PC-9 (cell line): ENCODE data around the gene NPBWR2. TPM values are rescaled to one million over a fixed set of nuclear protein-coding genes. Genes with fewer than 3 reads are reported as not detected.
"Not testable (repeated sequence)": the region's sequence is repeated elsewhere in the genome, so short reads cannot be mapped to it uniquely, and the experiment has no call there.

Experiments
- BruUV-seq: library from RNA; stranded (reverse); fragments of 400-500 nt; replicated peaks from 2 replicates; lab custom pipeline; 2021; lab: Mats Ljungman, UMichigan
- CTCF ChIA-PET: fragments of 300-600 bp; sonication (Branson Sonifier 250); formaldehyde crosslinking; loops from one replicate; lab custom pipeline; 2022; ENCODE audit warnings: antibody characterized with exemption; lab: Charles Lee
- POLR2A ChIA-PET: fragments of 300-600 bp; sonication (Branson Sonifier 250); formaldehyde crosslinking; loops from one replicate; lab custom pipeline; 2022; ENCODE audit warnings: antibody characterized with exemption; ENCODE audit not compliant: unreplicated experiment; lab: Charles Lee
- DNase-seq, 2 experiments: peaks; one replicate each; pipeline versions ENCODE4 v3.0.0 to v3.0.0-alpha.2; 2015 to 2022; ENCODE audit warnings: mixed read lengths in 1 of 2
- H2AFZ ChIP-seq: fragments of 200-600 bp; sonication (generic); 2 replicates; pipeline ENCODE4 v1.8.1; 2017; ENCODE audit warnings: antibody characterized with exemption
- H3F3A ChIP-seq: fragments of 200-600 bp; sonication (generic); 2 replicates; pipeline ENCODE4 v1.8.1; 2017; ENCODE audit warnings: antibody characterized with exemption, mild to moderate bottlenecking, low read depth; ENCODE audit not compliant: insufficient read depth
- H3K27ac ChIP-seq: fragments of 200-600 bp; sonication (generic); 2 replicates; pipeline ENCODE4 v1.6.1; 2016; ENCODE audit warnings: mixed run types
- H3K27me3 ChIP-seq: fragments of 200-600 bp; sonication (generic); 2 replicates; pipeline ENCODE4 v1.6.1; 2016; ENCODE audit warnings: low read depth, mixed run types; ENCODE audit not compliant: insufficient read depth
- H3K36me3 ChIP-seq: fragments of 200-600 bp; sonication (generic); 2 replicates; pipeline ENCODE4 v1.6.1; 2016; ENCODE audit warnings: low read depth, mixed run types
- H3K4me1 ChIP-seq: fragments of 200-600 bp; sonication (generic); replicated peaks from 2 replicates; pipeline ENCODE4 v1.6.1; 2016; ENCODE audit warnings: mixed run types; ENCODE audit not compliant: insufficient read depth
- H3K4me2 ChIP-seq: fragments of 200-600 bp; sonication (generic); 2 replicates; pipeline ENCODE4 v1.6.1; 2017; ENCODE audit warnings: mixed run types
- H3K4me3 ChIP-seq: fragments of 200-600 bp; sonication (generic); 2 replicates; pipeline ENCODE4 v1.6.1; 2016; ENCODE audit warnings: mixed run types
- H3K79me2 ChIP-seq: fragments of 200-600 bp; sonication (generic); 2 replicates; pipeline ENCODE4 v1.6.1; 2017; ENCODE audit warnings: low read depth, mixed run types
- H3K9me2 ChIP-seq: fragments of 200-600 bp; sonication (generic); 2 replicates; pipeline ENCODE4 v1.8.1; 2017; ENCODE audit warnings: mild to moderate bottlenecking; ENCODE audit not compliant: insufficient read depth
- H3K9me3 ChIP-seq: fragments of 200-600 bp; sonication (generic); 2 replicates; pipeline ENCODE4 v1.8.1; 2016; ENCODE audit warnings: low read depth; ENCODE audit not compliant: insufficient read depth
- H4K20me1 ChIP-seq: fragments of 200-600 bp; sonication (generic); 2 replicates; pipeline ENCODE4 v1.8.1; 2017; ENCODE audit not compliant: insufficient read depth
- EZH2 ChIP-seq: fragments of 200-600 bp; sonication (generic); IDR thresholded peaks from 2 replicates; pipeline ENCODE4 v1.8.0; 2017; ENCODE audit warnings: antibody characterized with exemption, low read depth
- intact Hi-C: fragments of 100-400 bp; cut with micrococcal nuclease; formaldehyde crosslinking; loops from one replicate; pipeline ENCODE4 v1.10.0; 2022; ENCODE audit not compliant: unreplicated experiment
- total RNA-seq: library from RNA; stranded (reverse); gene quantifications from 2 replicates; pipeline ENCODE4 v1.2.3, GENCODE V29; 2021
- TF ChIP-seq, protein P1 (sequence below): fragments of 200-600 bp; sonication (generic); conservative IDR thresholded peaks from 2 replicates; pipeline ENCODE4 v1.6.1; 2017; ENCODE audit warnings: mixed run types, antibody characterized with exemption, mild to moderate bottlenecking, moderate library complexity

Gene NPBWR2
- total RNA-seq, 1 experiment from 2014 or later: not detected

DNA sequence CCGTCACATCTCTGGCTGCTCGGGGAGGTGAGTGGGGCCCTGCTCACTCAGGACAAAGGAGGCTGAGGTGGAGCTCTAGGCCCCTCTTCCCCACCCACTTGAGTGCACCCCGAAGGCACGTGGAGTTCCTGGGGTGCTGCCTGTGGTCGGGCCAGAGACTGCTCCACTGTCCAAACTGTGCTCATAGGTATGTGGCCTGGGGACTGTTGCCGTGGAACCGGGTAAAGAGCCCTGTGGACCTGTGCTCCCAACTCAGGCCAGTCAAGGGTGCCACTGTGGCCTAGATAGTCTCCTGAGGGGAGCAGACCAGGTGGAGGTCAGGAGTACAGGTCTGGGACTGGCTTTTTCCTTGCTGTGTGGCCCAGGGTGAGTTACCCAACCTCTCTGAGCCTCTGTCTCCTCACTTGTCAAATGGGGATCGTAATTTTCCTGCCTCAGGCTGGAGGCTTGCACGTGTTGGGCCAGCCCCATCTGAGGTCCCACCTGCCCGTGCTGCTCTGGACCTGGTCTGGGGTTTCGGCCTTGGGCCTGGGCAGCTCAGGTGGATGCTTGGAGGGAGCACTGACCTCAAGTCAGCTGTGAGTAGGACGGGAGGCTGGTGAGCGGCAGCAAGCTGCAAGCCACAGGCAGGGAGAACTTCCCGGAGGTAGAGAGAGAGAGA lies 12.4 kb upstream of the NPBWR2 start:
- CTCF ChIA-PET: interaction anchor here (0.5 to 1.8 kb wide), 3 partner anchors 80 to 1147 kb away, joined by 3 to 7 read pairs (median 3); no protein-coding TSS in a partner anchor
- intact Hi-C loops: loop anchor here (1.0 to 5.0 kb wide), 5 partner anchors 38 to 581 kb away; partner anchors contain the start of genes LKAAEAR1, OPRL1 and UCKL1
- no peaks in the 10 kb centered on the region for H3K4me1 ChIP-seq
- H3K4me2 ChIP-seq: no peak overlapping the region
- TF ChIP-seq, protein P1, sequence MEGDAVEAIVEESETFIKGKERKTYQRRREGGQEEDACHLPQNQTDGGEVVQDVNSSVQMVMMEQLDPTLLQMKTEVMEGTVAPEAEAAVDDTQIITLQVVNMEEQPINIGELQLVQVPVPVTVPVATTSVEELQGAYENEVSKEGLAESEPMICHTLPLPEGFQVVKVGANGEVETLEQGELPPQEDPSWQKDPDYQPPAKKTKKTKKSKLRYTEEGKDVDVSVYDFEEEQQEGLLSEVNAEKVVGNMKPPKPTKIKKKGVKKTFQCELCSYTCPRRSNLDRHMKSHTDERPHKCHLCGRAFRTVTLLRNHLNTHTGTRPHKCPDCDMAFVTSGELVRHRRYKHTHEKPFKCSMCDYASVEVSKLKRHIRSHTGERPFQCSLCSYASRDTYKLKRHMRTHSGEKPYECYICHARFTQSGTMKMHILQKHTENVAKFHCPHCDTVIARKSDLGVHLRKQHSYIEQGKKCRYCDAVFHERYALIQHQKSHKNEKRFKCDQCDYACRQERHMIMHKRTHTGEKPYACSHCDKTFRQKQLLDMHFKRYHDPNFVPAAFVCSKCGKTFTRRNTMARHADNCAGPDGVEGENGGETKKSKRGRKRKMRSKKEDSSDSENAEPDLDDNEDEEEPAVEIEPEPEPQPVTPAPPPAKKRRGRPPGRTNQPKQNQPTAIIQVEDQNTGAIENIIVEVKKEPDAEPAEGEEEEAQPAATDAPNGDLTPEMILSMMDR: no peak
- no peaks in the 10 kb centered on the region for H3K79me2 ChIP-seq
- no peaks in the 10 kb centered on the region for H3K9me2 ChIP-seq
- no peaks in the 10 kb centered on the region for H3K36me3 ChIP-seq
- H3K27ac ChIP-seq: no peak overlapping the region
- peak in 1 of 2 experiments; percentile 28 for DNase-seq
- no TSS peak for BruUV-seq
- POLR2A ChIA-PET: no interaction called here
- H2AFZ ChIP-seq: no peak overlapping the region
- peaks cover 6% of the 10 kb centered on the region; the same call in 1 of the 2 replicates for H3F3A ChIP-seq
- no peaks in the 10 kb centered on the region for H4K20me1 ChIP-seq
- H3K27me3 ChIP-seq: peaks cover 55% of the 10 kb centered on the region
- no peak overlapping the region for H3K4me3 ChIP-seq
- H3K9me3 ChIP-seq: no peaks in the 10 kb centered on the region

DNA sequence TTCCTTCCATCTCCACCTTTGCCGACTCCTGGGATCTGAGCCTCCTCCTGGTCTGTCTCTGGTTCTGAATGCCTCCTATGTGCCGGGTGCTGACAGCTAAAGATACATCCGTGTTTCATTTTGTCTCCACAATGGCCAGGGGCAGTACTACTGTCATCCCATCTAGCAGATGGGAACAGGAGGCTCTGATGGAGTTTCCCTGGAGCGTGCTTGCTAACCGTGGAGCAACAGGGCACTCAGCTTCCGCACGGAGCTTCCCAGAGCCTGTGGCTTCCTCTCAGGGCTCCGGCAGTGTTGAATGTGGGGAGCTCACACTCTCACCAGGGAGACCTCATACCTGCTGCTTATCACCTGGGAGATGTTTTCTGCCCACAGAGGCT lies 11.9 kb upstream of the NPBWR2 start:
- intact Hi-C loops: no loop called here

DNA sequence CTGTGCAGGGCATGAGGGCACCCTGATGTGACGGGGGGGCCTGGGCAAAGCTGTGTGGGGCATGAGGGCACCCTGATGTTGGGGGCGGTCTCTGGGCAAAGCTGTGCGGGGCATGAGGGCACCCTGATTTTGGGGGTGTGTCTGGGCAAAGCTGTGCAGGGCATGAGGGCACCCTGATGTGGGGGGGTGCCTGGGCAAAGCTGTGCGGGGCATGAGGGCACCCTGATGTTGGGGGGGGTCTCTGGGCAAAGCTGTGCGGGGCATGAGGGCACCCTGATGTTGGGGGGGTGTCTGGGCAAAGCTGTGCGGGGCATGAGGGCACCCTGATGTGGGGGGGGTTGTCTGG lies 10.0 kb upstream of the NPBWR2 start:
- H3K4me3 ChIP-seq, H3K27ac ChIP-seq, H3K36me3 ChIP-seq, H3K79me2 ChIP-seq, H3F3A ChIP-seq, POLR2A ChIA-PET, H2AFZ ChIP-seq, H3K4me2 ChIP-seq, H3K4me1 ChIP-seq, H4K20me1 ChIP-seq, DNase-seq, BruUV-seq, H3K9me2 ChIP-seq, H3K9me3 ChIP-seq, intact Hi-C loops: not testable (repeated sequence)
- H3K27me3 ChIP-seq: peaks cover 55% of the 10 kb centered on the region
- CTCF ChIA-PET: interaction anchor here (0.6 kb wide), 1 partner anchor 15 kb away, joined by 9 read pairs; no protein-coding TSS in a partner anchor

More for the DNA sequence above, 11.9 kb upstream of the NPBWR2 start:
- no peaks in the 10 kb centered on the region for H3K79me2 ChIP-seq
- BruUV-seq: no TSS peak
- no peaks in the 10 kb centered on the region for H3K36me3 ChIP-seq
- H3K4me1 ChIP-seq: no peaks in the 10 kb centered on the region
- H3K9me2 ChIP-seq: no peaks in the 10 kb centered on the region
- peaks cover 55% of the 10 kb centered on the region for H3K27me3 ChIP-seq
- H3K9me3 ChIP-seq: no peaks in the 10 kb centered on the region
- no peak overlapping the region for H3K4me3 ChIP-seq
- peak in 1 of 2 experiments; percentile 32 for DNase-seq
- H4K20me1 ChIP-seq: no peaks in the 10 kb centered on the region
- no peak for TF ChIP-seq EZH2
- TF ChIP-seq, protein P1: no peak
- peaks cover 6% of the 10 kb centered on the region; the same call in 1 of the 2 replicates for H3F3A ChIP-seq
- H3K4me2 ChIP-seq: no peak overlapping the region
- no peak overlapping the region for H3K27ac ChIP-seq
- POLR2A ChIA-PET: interaction anchor here (0.7 kb wide), 1 partner anchor 56 kb away, joined by 14 read pairs; the partner anchor contains the start of gene TCEA2
- no peak overlapping the region for H2AFZ ChIP-seq
- CTCF ChIA-PET: interaction anchor here (1.8 kb wide), 1 partner anchor 80 kb away, joined by 7 read pairs; no protein-coding TSS in a partner anchor
